ENCODE results near the gene ARHGAP44.

ARHGAP44 gene

GRCh38 chr17:12789481-12790248 lies at the start of gene ARHGAP44:
Gene ARHGAP44 (plus strand): TSS chr17:12789498. CDS start chr17:12789839, 341 bp downstream.
- no peak for DNase-seq (ENCODE audit: low spot score)

- no peak for DNase-seq (ENCODE audit: low spot score)
Measured at GRCh38 chr17:12739500-12739899, 49.8 kb upstream of the ARHGAP44 start.

GRCh38 chr17:12743046-12743445 lies 46.3 kb upstream of the ARHGAP44 start:
- no peak for DNase-seq (ENCODE audit: low spot score)

DNA sequence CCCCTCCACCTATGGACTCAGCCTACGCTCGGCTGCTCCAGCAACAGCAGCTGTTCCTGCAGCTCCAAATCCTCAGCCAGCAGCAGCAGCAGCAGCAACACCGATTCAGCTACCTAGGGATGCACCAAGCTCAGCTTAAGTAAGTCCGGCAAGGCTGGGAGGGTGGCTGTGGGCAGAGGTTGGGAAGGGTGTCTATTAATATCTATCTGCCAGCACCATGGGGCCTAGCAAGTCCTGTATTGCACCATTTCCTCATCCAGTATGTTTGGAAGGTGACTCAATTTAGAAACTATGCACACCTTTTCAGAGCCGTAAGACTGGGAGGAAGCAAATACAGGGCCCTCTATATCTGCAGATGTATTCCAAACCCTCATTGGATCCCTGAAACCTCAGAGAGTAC lies 45.0 kb upstream of the ARHGAP44 start:
- DNase-seq (ENCODE audit: low spot score) = no peak

DNA sequence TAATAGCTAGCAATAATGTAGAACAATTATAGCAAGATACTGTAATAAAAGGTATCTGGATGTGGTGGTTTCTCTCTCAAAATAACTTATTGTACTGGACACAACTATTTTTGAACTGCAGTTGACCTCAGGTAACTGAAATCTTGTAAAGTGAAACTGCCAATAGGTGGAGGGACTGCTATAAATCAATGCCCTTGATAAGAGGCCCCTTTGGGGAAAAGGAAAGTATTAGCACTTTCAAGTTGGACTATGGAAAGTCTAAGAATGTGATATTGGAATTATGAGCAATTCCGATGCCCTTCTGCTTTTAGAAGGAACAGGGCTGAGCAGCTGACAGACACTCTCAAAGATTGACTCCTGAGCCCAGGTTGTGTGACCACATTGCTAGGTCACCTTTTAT lies 44.5 kb upstream of the ARHGAP44 start:
- DNase-seq (ENCODE audit: low spot score) = no peak

DNA sequence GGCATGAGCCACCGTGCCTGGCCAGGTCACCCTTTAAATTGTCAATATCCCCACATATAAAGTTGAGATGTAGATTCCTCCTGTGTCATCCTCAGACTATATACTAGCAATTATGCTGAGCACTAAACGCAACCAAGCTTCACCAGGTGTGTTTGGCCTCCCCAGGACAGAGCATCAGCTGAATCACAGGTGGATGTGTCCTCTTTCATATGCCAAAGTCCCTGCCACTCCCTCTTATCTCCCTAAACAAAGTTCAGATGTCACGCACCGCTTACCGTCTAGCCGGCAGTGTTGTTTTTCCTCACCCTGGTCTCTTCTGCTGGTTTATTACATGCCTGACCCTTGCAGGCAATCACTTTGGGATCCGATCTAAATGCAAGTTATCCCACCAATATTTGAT lies 43.8 kb upstream of the ARHGAP44 start:
- no peak for DNase-seq (ENCODE audit: low spot score)

GRCh38 chr17:12756786-12757185 lies 32.5 kb upstream of the ARHGAP44 start:
- no peak for DNase-seq (ENCODE audit: low spot score)

GRCh38 chr17:12759090-12759489 lies 30.2 kb upstream of the ARHGAP44 start:
- no peak for DNase-seq (ENCODE audit: low spot score)

DNA sequence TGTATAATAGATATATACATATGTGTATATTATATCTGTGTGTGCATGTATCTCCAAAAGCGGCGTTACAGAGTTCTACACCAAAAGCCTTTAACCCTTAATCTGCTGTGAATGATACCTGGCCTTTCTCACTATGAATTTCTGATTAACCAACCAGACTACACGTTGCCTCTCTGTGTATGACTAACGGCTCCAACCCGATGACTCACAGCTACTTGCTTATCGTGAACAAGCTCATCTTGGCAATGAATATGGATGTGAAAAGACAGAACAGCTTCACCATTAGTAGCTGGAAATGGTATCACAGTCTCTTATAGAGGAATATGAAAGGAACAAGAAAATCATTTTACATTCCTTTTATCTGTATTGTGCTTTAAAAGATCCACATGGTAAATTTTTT lies 23.8 kb upstream of the ARHGAP44 start:
- no peak for DNase-seq (ENCODE audit: low spot score)

DNA sequence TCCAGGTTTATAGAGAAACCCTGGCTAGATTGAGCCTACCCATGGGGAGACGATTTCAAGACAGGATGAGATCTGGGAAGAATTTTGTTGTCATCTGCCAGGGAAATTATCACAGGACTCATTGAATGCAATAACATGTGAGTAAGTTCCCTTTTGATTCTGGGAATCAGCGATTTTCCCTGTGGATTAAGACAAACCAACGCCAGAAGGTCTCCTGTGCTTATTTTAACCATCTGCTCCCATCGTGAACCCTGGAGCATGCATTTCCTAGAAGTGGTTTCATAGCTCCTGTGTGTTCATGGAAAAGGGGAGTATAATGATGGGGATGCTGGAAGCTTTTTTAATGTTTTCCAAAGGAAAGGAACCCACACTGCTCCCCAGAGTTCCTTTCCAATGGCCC lies 21.0 kb upstream of the ARHGAP44 start:
- no peak for DNase-seq (ENCODE audit: low spot score)

DNA sequence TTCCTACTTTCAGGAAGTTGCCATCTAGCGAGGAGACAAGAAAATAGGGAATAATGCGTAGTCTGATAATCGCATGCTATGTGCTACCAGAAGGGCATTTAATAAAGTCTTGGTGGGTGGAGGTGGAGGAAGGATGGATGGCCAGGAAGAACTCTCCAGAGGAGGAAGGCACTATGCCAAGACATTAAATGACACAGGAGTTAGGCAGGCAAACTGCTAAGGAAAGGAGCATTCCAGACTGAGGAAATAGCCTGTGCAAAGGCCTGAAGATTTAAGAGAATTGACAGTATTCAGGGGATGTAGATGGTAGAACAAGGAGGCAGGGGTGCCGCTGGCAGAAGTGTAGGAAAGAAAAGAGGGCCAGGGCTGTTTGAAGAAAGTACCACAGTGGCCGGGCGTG lies 19.3 kb upstream of the ARHGAP44 start:
- DNase-seq (ENCODE audit: low spot score) = no peak

- DNase-seq (ENCODE audit: low spot score) = no peak
Measured at GRCh38 chr17:12773153-12773552, 16.1 kb upstream of the ARHGAP44 start.

DNA sequence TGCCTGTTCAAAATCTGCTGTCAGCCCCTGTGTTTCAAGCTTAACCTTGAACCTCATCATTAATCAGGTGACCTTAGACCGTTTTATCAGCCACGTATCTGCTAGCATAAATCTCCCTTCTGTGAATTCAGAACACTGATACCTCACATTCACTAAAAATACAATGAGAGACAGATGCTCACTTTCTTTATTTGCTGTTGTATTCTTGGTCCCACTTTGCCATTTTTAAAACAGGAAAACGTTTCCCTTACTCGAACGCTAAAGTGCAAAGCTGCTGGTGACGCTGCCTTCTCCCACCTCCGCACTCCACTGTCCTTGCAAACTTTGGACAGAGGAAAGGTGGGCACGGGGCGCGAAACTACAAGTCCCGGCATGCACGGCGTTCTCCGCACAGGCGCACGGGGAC lies 220 bp upstream of the ARHGAP44 start:
- no peak for DNase-seq (ENCODE audit: low spot score)

GRCh38 chr17:12790249-12791106 lies 1.2 kb downstream of the ARHGAP44 start:
- no peak for DNase-seq (ENCODE audit: low spot score)

GRCh38 chr17:12794919-12795532 lies 5.7 kb downstream of the ARHGAP44 start:
- no peak for DNase-seq (ENCODE audit: low spot score)

GRCh38 chr17:12800855-12801365 lies 11.6 kb downstream of the ARHGAP44 start:
- no peak for DNase-seq (ENCODE audit: low spot score)

DNA sequence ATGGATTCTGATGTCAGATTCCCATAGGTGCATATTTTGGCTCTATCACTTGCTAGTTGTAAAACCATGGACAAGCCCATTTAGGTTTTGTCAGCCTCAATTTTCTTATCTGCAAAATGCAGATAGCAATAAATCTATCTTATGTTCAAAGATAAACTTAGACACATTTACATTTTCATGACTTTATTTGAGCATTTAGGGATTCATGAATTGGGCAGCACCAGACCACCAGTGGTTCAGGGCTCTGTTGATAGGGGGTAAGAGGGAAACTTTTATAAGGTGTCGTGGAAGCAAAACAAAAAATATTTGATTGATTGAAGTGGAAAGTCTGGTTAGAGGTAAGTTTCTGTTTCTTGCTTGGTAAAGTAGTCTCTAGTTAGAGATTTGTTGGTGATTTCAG lies 17.3 kb downstream of the ARHGAP44 start:
- DNase-seq (ENCODE audit: low spot score) = no peak

DNA sequence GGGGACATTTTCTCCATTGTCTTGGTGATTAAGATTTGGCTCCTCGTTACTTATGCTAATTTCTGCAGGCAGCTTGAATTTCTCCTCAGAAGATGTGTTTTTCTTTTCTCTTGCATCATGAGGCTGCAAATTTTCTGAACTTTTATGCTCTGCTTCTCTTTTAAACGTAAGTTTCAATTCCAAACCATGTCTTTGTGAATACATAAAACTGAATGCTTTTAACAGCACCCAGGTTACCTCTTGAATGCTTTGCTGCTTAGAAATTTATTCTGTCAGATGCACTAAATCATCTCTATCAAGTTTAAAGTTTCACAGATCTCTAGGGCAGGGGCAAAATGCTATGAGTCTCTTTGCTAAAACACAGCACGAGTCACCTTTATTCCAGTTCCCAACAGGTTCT lies 19.4 kb downstream of the ARHGAP44 start:
- no peak for DNase-seq (ENCODE audit: low spot score)

DNA sequence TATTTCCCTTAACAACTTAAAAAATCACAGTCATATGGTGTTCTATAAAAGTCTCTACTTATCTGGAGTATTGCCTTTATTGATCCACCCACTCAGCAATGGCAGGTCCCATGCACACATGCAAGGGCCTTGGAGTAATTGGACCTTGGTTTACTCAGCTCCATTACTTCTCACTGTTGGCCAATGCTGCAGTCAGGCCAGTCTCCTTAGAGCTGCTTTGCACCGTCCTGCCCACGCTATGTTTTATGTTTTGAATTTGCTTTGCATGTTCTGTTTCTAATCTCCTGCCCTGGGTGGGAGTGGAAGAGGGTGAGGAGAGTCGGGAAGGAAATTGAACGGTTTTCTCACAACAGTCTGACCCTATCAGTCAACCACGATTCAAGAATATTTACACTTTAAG lies 23.6 kb downstream of the ARHGAP44 start:
- DNase-seq (ENCODE audit: low spot score) = no peak

- no peak for DNase-seq (ENCODE audit: low spot score)
Measured at GRCh38 chr17:12813664-12814063, 24.4 kb downstream of the ARHGAP44 start.

- no peak for DNase-seq (ENCODE audit: low spot score)
Measured at GRCh38 chr17:12814718-12815117, 25.4 kb downstream of the ARHGAP44 start.

- no peak for DNase-seq (ENCODE audit: low spot score)
Measured at GRCh38 chr17:12815642-12816141, 26.4 kb downstream of the ARHGAP44 start.

Measured in CD4-positive, alpha-beta T cell treated with Interleukin-2 at 100 ng/mL for 4 hours (primary cell).